KBM-7 (cell line): ENCODE measurements around the gene PPP2R2C.

Source experiments
- DNase-seq: peaks from one replicate; pipeline ENCODE4 v3.0.0-alpha.2; 2015
- in situ Hi-C: fragments of 300-500 bp; cut with MboI; formaldehyde crosslinking; loops from 2 replicates; pipeline ENCODE4 v1.14.3; 2020; ENCODE audit warnings: low sequenced_read_pairs, low pct_unique_long_range_greater_than_20kb, mixed read lengths

The PPP2R2C gene

DNA sequence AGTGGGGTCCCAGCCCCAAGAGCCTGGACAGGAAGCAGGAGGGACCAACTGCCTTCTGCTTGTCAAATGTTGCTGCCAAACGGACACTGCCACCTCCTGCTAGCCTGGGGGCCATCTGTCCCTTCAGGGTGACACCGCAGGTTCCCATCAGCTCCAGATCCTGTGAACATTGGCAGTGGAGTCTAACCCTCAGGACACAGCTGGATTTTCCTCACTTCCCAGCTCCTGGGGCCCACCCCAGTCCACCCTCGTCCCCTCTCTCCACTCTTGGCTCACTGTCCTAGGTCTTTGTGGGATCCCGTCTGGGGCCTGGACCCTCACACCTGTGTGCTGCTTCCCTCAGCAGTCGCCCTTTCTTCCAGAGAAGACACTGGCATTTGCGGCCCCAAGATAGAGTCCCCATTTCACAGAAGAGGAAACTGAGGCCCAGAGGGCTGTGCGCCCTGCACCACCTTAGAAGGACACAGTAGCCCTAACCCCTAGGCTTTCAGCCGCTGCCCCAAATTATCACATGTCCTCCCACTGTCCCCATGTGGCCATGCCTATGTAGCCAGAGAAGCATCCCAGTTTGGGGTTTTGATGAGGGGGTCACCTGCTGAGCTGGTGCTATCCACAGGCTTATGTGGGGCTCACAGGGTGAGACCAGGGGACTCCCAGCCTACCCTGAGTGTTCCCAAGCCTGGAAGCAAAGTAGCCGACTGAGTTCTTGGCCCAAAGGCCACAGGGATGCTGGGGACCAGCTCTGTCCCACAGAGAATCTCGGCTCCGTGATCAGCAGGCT lies 20.1 kb downstream of the PPP2R2C start:
- in situ Hi-C loops: no loop called here
- DNase-seq: no peak

DNA sequence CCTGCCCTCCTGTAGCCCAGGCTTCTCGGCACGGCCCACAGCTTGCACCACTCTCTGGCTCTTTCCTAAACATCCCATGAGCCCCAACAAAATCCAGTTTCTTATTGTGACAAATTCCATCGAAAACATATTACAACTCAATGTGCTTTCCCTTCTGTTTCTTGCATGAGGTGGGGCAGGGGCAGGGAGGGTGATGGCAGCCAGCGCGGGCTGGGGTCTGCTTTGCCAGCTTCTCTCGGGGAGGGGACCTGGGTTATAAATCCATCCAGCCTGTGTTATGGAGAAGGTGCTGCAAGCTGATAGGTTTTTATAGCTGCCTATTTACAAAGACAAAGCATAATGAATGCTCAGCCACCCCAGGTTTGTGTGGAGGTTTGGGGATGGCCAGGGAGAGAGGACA lies 21.1 kb downstream of the PPP2R2C start:
- in situ Hi-C loops: no loop called here
- no peak for DNase-seq

DNA sequence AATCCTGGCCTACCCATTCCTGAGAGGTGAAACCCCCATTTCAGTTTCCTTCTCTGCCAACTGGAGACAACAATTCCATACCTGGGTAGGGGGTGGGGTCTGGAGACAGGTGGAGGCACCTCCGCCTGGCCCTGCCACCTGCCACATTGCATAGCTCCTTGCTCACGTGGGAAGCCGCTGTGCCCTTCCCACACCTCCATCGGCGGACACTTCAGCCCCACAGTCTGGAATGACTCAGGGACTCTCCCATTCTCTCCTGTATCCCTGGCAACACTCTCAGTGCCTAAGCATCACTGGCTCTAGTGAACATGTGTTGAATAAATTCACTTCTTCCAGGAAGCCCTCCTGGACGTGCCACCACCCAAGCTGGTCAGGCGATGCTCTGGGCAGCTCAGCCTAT lies 21.7 kb downstream of the PPP2R2C start:
- in situ Hi-C loops: no loop called here
- DNase-seq: no peak

DNA sequence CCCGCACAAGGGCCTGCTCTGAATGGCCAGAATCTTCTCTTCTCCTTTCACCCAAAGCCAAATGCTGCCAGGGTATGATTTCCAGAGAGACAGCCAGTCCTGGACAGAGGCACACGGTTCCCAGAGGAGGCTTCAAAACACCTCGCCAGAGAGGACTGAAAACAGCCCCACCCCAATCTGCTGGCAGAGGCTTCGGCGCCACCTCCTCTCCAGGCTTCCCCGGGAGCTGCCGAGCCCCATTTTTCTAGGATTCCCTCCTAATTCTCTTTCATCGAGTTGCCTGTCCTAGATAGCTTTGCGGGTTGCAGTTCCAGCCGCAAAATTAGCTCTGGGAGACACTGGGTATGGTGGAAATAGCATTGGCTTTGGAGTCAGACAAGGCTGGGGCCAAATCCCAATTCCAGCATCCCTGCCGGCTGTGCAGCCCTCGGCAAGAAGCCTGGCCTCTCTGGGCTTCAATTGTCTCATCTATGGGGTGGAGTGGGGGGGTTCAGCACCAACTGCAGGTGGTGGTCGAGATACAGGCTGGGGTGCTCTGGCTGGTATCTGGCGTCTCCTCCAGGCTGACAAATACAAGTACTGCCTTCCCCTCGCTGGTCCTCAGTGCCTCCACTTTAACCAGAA lies 22.6 kb downstream of the PPP2R2C start:
- DNase-seq: no peak
- in situ Hi-C loops: no loop called here

DNA sequence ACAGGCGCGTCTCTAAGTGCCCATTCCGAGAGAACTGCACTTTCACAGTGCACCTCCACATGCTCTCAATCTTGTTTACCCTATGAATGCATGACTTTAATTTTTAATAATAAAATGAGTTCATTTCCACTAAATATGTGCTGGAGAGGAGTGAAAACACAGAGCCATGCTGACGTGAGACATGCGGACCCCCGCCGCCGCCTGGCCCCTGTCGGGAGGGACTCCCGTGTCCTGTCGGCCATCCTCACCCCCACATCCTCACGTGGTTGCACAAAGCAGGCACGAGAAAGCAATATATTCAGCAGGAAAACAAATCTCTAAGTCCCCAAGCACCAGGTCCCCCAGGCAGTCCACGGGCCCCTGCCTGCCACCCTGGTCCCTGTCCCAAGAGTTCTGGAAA lies 23.1 kb downstream of the PPP2R2C start:
- in situ Hi-C loops: no loop called here
- DNase-seq: no peak

DNA sequence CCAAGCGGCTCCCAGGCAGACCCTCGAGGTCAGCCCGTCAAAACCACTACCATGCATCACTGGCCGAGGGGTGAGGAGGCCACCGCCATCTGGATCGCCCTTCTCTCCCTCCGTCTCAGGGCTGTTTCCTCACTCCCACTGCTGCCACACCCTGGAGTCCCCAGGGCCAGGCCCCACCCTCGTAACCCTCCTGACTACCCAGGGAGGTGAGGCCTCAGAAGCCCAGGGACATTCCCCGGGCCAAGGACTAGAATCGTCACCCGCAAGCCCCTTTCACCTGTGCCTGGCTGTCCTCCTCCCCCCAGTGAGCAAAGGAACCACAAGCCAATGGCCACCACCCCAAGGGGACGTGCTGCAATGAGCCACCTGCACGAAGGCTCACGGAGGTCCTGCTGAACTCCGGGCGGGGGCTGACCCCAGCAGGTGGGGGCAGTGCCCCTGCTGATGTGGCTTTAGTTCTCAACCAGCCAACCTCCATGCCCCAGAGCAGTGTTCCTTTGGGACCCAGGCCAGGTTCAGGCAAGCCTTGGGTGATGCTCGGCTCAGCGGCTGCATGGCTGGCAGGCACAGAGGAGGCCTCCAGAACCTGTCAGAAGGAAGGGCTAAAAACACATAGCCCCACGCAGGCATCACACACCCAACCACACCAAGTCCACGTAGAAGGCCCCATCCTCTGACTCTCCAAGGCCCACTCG lies 23.8 kb downstream of the PPP2R2C start:
- no peak for DNase-seq
- in situ Hi-C loops: no loop called here

DNA sequence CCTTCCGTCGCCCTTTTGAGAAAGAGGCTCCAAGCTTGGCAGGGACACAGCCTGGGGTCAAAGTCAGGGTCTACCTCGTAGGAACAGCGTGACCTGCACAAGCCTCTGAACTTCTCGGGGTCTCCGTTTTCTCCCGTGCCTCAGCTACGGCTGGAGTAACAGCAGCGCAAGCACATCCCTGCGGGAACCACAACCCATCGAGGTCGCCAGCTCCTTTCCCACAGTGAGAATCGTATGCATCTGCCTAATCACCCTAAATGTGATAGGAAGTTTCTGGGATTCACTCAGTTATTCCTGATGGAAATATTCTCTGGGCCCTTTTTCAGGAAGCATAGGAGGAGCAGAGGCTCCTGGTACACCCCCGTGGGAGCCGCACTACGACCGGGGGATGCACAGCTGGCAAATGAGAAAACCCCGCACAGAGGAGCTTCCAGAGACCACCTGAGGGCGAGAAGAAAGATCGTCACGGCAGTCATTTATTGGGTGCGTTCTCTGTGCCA lies 24.7 kb downstream of the PPP2R2C start:
- in situ Hi-C loops: no loop called here
- DNase-seq: no peak

DNA sequence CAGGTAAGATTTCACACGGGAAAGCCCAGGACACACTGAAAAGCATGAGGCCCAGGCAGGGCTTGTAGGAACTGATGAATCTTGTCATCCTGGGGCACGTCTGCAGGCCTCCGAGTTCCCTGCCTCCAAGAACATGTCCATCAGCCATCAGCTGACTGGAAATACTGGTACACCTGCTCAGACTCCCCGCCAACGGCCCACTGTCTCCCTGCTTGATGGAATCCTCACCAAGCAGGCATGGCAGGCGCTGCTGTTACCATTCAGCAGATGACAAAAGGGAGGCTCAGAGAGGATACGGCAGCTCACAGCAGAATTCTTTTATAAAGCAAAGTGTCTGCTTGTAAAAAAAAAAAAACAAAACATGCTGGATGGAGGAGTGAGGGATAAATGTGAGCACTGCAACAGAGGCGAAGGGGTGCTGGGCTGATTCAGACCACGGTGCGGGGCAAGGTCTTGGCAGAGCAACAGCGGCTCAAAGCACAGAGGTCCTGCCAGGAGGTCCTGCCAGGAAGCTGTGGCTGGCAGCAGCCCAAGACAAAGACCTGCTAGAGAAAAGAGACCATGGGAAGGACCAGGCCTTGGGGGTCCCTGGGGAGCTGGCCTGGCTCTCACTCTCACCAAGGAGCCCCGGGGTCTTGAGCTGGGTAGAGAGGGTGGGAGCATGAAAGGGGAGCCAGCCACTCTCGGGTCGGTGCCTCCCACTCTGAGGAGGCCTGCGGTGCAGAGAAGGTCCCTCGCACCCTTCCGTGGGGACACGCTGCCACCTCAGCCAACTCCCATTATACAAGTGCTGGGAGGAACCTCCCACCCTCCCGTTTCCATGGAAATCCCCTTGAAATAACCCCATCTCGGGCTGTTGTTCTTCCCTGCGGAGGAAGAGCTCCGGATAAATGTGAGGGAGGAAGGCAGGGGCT lies 25.6 kb downstream of the PPP2R2C start:
- no peak for DNase-seq
- in situ Hi-C loops: no loop called here

DNA sequence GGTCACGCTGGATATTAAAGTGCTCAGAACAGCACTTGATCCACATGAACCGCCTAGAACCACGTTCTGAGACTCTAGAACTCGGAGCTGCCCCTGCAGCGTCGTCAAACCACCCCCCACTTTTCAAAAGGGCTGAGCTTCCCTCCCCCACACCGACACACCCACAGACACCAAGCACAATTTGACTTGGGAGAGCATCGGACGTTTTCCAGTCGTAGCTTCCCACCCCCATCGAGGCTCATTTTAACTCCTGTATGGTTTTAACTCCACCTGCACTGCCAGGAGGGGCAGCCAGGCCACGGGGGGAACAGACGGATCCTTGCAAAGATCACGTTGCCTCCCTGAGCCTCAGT lies 26.3 kb downstream of the PPP2R2C start:
- in situ Hi-C loops: no loop called here
- no peak for DNase-seq

DNA sequence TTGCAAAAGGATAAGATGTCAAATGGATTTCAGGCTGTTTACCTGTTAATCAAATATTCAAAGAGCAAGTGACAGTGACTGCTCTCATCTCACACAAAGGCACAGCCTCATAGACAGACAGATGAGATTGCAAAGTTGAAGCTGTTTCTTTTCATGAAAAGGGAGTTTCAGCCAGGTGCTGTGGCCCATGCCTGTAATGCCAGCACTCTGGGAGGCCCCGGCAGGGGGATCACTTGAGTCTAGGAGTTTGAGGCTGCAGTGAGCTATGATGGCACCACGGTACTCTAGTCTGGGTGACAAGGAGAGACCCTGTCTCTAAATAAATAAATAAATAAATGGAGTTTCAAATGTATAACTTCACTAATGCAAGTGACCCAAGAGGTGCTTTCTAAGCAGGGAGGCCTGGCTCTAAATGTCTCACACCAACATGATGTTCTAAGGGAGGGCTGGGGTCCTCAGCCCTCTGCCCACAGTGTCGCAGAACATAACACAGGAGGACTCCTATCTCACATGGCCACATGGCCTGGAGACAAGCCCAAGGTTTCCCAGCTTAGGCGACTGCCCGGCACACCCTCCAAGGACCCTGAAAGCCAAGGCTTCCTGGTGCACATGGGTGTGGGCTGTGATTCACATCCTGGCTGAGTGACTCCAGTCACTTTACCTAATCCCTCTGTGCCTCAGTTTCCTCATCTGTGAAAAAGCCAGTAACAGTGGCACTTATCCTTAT lies 26.8 kb downstream of the PPP2R2C start:
- in situ Hi-C loops: no loop called here

DNA sequence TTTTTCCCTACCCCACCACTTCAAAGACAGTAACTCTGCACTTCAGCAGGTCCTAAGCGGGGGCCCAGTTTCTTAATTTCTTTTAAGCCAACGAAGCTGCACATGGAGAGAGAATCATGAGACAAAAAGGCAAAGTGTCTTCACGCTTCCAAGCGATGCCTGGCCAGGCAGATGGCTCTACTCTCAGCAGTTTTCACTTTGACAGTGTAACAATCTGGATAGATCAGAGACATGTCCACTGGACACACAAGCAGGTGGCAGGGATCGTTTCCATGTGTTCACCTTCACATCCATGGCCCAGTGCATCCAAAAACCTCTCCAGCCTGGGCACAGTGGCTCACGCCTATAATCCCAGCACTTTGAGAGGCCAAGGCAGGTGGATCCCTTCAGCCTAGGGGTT lies 27.8 kb downstream of the PPP2R2C start:
- no peak for DNase-seq
- in situ Hi-C loops: no loop called here

More for the DNA sequence above, 26.8 kb downstream of the PPP2R2C start:
- DNase-seq: no peak

DNA sequence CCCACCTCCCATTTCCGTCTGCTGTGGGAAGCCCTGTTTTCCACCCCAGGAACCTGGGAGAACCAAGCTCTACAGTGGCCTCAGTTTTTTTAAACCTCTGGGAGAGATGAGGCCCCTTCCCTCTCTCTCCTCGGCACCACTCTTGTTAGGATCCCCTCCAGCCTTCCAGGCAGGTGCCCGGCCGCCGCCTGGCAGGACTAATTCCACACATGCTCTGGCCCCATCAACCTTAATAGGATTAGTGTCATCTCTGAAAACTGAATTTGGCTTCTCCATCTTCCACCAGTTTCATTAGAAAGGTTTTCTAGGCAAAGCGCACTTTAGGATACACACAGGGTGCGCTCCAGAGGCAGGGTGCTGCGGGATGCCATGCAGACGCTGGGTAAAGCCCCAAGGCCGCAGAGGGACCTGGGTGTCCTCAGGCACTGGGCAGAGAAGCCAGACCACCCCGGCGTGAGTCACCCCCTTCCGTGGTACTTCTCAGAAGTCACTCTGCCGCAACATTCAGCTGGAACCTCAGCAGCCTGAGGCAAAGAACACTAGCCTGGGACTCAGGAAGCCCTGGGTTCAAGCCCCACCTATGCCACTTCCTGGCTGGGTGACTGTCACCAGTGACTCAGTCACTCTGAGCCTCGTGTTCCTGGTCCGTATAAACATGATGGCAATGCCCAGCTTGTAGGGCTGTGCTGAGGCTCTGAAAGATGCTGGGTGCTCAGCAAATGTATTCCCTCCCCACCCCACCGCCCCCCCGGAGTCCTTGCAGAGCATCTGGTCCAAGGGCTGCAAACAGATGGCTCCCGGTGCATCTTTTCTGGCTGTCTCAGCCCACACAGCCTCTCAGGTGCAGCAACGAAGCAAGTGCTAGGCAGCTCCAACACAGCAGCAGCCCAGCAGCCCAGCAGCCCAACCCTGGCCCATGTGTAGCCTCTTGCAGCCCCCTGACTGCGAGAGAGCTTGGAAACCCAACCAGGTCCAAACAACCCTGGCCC lies 29.1 kb downstream of the PPP2R2C start:
- no peak for DNase-seq
- in situ Hi-C loops: no loop called here

DNA sequence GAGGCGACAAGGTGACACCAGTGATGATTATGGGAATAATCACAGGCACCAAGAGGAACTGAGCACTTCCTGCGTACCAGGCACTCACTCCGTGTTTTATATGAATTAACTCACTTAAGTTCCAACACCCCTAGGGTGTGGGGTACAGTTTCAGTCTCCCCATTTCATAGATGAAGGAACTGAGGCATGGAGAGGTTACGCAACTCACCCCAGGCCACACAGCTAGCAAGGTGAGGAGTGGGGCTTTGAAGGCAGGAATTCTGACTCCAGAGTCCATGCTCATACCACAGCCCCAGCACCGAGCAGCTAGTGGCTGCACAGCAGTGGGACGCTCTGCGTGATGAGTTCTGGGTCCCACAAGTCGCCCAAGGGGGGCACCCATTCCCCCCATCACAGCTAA lies 29.9 kb downstream of the PPP2R2C start:
- DNase-seq: no peak
- in situ Hi-C loops: no loop called here

DNA sequence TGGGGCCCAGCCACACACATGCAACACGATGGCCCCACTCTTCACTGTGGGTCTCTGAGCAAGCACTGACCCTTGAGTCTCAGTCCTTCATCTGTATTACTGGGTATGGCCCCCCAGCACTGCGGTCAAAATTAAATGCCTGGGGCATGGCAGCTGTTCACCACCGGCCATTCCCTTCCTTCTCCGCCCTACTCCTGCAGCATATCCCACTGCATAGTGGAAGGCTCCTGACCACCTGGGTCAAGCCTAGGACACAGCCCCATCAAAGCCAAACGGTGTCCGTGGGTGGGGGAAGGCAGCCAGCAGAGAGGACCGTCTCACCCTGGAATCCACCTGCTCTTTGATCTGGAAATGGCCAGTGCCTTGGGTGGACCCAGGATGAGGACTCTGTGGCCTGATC lies 30.7 kb downstream of the PPP2R2C start:
- no peak for DNase-seq
- in situ Hi-C loops: no loop called here

DNA sequence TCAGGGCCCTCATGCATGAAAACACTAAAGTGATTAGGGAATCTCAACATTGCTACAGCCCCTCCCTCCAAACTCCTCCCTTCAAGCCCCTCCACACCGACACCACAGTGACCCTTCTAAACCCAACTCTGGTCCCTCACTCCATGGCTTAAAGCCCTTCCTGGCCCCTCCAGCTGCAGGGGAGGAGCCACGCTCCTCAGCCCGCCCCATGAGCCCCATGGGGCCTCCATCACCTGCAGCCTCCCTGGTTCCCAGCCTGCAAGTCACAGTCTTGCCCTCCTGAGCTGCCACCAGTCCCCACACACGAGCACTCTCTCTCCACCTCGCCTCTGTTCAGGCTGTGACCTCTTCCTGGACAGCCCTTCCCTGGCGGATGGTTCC lies 31.2 kb downstream of the PPP2R2C start:
- in situ Hi-C loops: no loop called here
- DNase-seq: no peak

DNA sequence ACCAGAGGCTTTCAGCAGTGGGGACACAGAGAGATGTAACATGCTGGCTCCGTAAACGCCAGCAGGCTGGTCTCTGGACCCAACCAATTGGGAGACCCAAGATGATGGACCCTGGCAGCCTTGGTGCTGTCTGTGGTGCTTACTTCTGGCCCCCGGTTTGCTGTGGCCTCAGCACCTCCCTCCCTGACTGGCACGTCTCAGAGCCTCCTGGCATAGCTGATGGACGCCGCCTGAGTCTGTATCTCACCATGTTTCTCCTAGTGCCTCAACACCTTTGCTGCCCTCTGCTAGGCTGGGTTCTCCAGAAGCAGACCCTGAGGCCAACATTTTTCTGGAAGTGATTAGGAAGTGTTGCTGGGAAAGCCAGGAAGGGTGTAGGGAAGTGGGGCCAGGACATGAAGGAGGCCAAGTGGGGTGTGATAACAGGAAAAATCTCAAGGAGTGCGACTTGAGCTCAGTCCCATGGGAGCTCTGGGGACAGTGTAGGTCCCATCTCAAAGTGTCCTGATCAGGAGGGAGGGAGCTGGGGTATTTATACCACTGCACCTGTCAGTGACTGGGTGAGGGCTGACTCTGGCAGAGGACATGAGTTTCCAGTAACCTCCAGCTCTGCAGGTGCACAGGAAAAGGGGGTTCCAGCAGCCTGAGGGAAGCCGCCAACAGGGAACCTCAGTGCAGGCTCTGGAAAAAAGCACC lies 31.8 kb downstream of the PPP2R2C start:
- in situ Hi-C loops: no loop called here
- no peak for DNase-seq

DNA sequence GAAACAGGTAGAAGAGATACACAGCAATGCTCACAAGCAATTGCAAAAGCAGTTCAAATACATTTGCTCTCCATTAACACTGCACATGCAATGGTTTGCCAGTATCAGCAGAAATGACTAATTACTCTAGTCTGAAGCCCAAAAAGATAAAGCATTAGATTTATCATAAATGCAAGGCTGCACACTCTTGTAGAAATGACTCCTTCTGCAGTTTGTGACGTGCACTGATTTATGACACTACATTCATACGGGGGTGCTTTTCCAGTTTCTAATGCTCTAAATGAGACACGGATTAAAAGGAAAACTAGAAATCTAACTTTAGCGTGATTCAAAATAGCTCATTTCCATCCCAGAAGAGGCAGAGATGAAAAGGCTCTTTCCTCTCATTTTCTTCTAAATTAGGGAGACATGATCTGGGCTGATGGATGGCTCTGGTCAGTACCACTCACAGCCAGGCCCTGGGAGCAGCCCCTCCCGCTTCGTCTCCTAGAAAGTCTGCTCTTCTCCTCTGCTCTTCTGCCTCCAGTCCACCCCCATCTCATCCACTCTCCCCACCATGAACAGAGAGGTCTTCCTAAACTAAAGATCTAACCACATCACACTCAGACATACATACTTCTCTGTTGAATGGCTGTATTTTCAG lies 33.2 kb downstream of the PPP2R2C start:
- in situ Hi-C loops: no loop called here
- no peak for DNase-seq
